AG04450 (cell line): ENCODE measurements around the gene AUTS2. TPM values are rescaled to one million over a fixed set of nuclear protein-coding genes. Genes with fewer than 3 reads are reported as not detected.

Experiments used
- CTCF ChIA-PET: fragments of 300-600, 350-600 bp; formaldehyde crosslinking; extraction: SDS; loops from one replicate; lab custom pipeline; 2022; ENCODE audit warnings: antibody characterized with exemption, inconsistent platforms; lab: Charles Lee
- POLR2A ChIA-PET: fragments of 350-600 bp; formaldehyde crosslinking; extraction: SDS; loops from one replicate; lab custom pipeline; 2021; ENCODE audit warnings: antibody characterized with exemption, inconsistent platforms; lab: Yijun Ruan, JAX
- DNase-seq: peaks from one replicate; pipeline ENCODE4 v3.0.0-alpha.2; 2011; ENCODE audit warnings: low read depth, low spot score
- H3K27ac ChIP-seq: one replicate; pipeline ENCODE4 v1.5.1; 2012; ENCODE audit warnings: low read depth, low read length, control low read depth
- H3K27me3 ChIP-seq: one replicate; pipeline ENCODE4 v1.6.0; 2012; ENCODE audit warnings: low read length; ENCODE audit not compliant: control insufficient read depth, insufficient read depth
- H3K4me3 ChIP-seq: 2 replicates; pipeline ENCODE4 v1.5.1; 2011; ENCODE audit warnings: mild to moderate bottlenecking, low read depth, low read length, control low read depth
- H3K9me3 ChIP-seq: 2 replicates; pipeline ENCODE4 v1.5.1; 2012; ENCODE audit warnings: low read length; ENCODE audit not compliant: control insufficient read depth, insufficient read depth
- polyA plus RNA-seq: library from polyadenylated mRNA; depleted of rRNA; stranded (reverse); fragments of >200 nt; gene quantifications from 2 replicates; pipeline ENCODE4 v1.2.3, GENCODE V29; 2011
- TF ChIP-seq, protein P1 (sequence below): IDR thresholded peaks from 2 replicates; pipeline ENCODE4 v1.5.1; 2011; ENCODE audit warnings: low read depth, low read length, control low read depth, inconsistent platforms

The AUTS2 gene
- polyA plus RNA-seq, 1 experiment = 1.5 TPM

DNA sequence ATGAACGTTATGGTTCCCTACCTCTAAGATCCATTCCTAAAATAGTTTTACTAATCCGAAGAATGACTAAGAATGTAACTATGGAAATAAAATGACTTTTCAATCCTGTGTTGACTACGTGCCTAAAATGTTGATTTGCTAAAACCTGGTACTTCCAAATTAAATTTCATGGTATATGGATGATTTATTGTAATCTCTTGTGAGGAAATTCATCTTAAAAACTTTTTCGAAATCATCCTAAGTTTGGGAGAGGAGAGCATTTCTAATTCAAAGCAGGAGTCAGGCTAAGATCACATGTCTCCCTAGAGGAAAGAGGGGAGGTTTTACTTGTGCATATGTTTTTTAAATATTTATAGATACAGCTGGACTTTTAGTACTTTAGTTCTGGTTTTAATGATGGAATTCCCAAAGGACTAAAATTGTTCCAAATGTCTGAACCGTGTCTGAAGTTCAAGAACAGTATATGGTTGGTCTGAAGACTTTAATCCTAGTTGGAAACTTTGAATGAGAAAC lies 483.9 kb downstream of the AUTS2 start:
- DNase-seq = no peak
- CTCF ChIA-PET = no interaction called here

GRCh38 chr7:70091362-70091761 lies 493.1 kb downstream of the AUTS2 start:
- ChIA-PET POLR2A (no interaction called here), CTCF (no interaction called here)
- TF ChIP-seq, protein P1, sequence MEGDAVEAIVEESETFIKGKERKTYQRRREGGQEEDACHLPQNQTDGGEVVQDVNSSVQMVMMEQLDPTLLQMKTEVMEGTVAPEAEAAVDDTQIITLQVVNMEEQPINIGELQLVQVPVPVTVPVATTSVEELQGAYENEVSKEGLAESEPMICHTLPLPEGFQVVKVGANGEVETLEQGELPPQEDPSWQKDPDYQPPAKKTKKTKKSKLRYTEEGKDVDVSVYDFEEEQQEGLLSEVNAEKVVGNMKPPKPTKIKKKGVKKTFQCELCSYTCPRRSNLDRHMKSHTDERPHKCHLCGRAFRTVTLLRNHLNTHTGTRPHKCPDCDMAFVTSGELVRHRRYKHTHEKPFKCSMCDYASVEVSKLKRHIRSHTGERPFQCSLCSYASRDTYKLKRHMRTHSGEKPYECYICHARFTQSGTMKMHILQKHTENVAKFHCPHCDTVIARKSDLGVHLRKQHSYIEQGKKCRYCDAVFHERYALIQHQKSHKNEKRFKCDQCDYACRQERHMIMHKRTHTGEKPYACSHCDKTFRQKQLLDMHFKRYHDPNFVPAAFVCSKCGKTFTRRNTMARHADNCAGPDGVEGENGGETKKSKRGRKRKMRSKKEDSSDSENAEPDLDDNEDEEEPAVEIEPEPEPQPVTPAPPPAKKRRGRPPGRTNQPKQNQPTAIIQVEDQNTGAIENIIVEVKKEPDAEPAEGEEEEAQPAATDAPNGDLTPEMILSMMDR = no peak
- Histone ChIP-seq H3K4me3 (no peak overlapping the region), H3K9me3 (no peaks in the 10 kb centered on the region; the same call in 1 of the 2 replicates), H3K27ac (no peak overlapping the region), H3K27me3 (no peaks in the 10 kb centered on the region)
- no peak for DNase-seq

More for the DNA sequence above, 483.9 kb downstream of the AUTS2 start:
- TF ChIP-seq, protein P1 = no peak
- Histone ChIP-seq H3K4me3 (no peak overlapping the region), H3K27ac (no peak overlapping the region), H3K9me3 (no peaks in the 10 kb centered on the region; the same call in 1 of the 2 replicates), H3K27me3 (no peaks in the 10 kb centered on the region)
- POLR2A ChIA-PET = no interaction called here

DNA sequence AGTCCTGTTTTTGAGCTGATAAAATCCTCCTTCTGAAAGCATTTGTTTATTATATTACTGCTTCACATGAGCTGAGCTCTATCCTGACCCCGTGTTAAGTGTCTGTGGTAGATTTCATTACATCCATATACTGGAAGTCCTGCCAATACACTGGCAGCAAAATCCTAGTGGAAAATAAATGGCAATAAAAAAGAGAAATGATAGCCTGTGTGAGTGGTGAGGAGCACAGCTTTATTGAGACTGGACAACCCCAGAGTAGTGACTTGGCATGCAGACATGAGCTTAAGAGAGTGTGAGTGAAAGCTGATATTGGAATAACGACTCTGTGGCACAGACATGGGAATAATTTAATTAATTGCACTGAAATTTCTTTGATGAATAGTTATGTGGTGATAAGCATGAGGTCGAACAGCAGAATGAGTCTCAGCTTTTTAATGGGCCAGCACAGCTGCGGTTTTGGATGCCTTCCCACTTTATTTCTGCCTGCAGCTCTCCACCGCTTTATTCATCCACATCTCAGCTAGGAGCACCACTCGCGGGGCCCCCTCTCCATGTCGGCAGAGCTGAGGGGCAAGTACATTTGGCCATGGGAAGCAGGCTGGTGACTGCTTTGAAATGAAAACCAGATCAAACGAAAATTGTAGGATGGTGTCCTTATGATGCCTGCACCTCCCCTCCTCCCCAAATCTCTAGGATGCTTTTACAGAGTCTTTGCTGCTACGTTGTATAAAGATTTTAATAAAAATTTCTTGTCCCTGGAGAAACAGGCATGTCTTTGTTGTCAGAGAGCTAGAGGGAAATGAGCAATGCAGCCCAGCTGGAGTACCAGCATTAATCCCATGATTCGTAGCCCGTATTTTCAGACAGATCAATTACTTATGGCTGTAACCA lies 494.3 kb downstream of the AUTS2 start:
- no peak overlapping the region for H3K4me3 ChIP-seq
- TF ChIP-seq, protein P1 = no peak
- ChIA-PET POLR2A (no interaction called here), CTCF (interaction anchor here (0.6 kb wide), 1 partner anchor 21 kb away, joined by 6 read pairs; no protein-coding TSS in a partner anchor)
- DNase-seq = no peak
- no peak overlapping the region for H3K27ac ChIP-seq
- H3K27me3 ChIP-seq = no peaks in the 10 kb centered on the region
- no peaks in the 10 kb centered on the region; the same call in 1 of the 2 replicates for H3K9me3 ChIP-seq

DNA sequence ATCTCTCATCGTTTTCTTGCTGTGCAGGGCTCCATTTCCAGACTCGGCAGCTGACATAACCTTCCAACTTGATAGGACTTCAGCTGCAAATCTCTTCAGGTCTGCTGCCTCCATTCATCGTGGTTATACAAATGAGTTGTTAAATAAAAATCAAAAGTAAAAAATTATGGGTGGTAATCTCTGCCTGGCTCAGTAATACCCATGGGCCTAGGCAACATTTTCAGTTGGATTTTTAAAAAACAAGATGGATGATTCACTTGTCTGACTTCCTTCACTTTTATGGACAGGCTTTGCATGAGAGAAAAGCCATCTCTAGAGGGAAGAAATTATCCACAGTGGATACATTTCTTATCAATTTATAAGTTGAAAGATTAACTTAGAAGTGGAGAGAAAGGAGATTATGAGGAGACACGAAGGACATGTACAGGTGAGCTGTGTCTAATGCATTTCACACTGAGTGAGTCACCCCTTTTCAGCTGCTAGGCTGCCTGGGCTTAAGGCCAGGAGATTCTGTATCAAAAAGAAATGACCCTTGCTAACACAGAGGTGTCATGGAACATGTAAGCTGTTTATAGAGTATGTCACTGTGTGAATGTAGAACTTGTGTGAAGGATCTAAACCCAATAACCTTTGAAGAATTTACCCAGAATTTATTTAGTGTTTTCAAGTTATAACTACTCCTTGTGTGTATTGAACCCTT lies 495.1 kb downstream of the AUTS2 start:
- no peak overlapping the region for H3K27ac ChIP-seq
- no peak overlapping the region for H3K4me3 ChIP-seq
- ChIA-PET CTCF (no interaction called here), POLR2A (no interaction called here)
- no peaks in the 10 kb centered on the region for H3K27me3 ChIP-seq
- TF ChIP-seq, protein P1 = no peak
- no peaks in the 10 kb centered on the region; the same call in 1 of the 2 replicates for H3K9me3 ChIP-seq
- DNase-seq = no peak
